ENCODE results near the gene OPCML.

OPCML gene

GRCh38 chr11:133271871-133272776 is 260.2 kb downstream of the OPCML start:
- no peak for DNase-seq

- DNase-seq: no peak
Observed at GRCh38 chr11:133271206-133271605, 261.1 kb downstream of the OPCML start.

- DNase-seq: no peak
Observed at GRCh38 chr11:133269267-133269666, 263.0 kb downstream of the OPCML start.

DNA sequence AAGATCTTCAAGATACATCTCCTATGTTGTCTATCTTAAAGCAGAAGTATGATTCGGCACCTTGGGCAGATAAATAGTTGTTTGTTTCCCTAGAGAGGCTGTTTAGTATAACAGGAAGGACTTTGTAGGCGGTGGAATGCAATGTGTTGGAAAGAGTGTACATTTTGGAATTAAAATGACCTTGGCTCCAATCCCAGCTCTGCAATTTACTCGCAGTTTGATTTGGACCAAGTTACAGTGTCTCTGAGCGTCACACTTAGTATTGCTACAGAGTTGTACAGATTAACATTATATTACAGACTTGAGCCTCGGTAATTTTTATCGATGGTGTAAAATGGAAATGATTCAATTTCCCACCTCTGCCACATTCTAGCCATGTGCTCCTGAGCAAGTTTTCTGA is 265.3 kb downstream of the OPCML start:
- DNase-seq: no peak

GRCh38 chr11:133265530-133266035 is 266.7 kb downstream of the OPCML start:
- DNase-seq: no peak

- DNase-seq: no peak
Observed at GRCh38 chr11:133263332-133263731, 269.0 kb downstream of the OPCML start.

- DNase-seq: no peak
Observed at GRCh38 chr11:133258751-133259150, 273.6 kb downstream of the OPCML start.

DNA sequence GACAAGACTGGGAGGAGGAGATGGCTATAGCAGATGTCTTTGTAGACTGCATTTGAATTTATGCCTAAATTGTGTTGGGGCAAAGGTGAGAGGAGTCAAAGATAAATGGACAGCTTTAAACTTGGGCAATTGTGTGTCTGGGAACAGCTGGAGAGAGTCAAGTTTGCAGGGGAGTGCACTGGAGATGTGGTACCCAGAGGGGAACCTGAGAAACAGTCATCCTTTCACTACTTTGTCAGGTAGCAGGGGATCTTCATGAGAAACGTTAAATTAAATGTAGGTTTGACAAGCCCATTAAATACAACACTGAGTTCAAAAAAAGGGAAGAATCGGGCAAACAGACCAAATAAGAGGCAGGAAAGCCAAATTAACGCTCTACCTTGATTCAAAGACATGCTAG is 277.7 kb downstream of the OPCML start:
- DNase-seq: no peak

- no peak for DNase-seq
Observed at GRCh38 chr11:133253570-133253969, 278.7 kb downstream of the OPCML start.

- DNase-seq: no peak
Observed at GRCh38 chr11:133251841-133252240, 280.5 kb downstream of the OPCML start.

GRCh38 chr11:133249530-133249929 is 282.8 kb downstream of the OPCML start:
- no peak for DNase-seq

GRCh38 chr11:133249065-133249464 is 283.2 kb downstream of the OPCML start:
- no peak for DNase-seq

GRCh38 chr11:133243832-133244231 is 288.5 kb downstream of the OPCML start:
- DNase-seq: no peak

- DNase-seq: no peak
Observed at GRCh38 chr11:133240908-133241655, 291.2 kb downstream of the OPCML start.

DNA sequence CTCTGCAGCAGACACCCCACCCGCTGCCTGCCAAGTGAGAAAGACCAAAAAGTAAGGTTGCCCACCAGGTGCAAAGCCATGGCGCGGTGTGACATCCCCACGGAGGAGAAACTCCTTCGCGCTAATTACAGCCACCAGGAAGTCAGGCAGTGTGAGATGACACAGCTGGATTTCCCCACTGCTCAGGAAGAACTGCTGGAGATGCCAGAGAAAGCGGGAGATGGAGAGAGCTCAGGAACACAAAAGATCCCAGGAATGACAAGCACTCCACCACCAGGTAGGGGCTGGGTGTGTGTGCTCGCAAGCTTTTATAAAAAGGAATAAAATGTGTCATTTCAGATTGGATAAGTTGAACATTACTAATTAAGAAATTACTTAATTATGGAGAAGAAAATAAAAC is 292.7 kb downstream of the OPCML start:
- no peak for DNase-seq

GRCh38 chr11:133238495-133238894 is 293.8 kb downstream of the OPCML start:
- no peak for DNase-seq

DNA sequence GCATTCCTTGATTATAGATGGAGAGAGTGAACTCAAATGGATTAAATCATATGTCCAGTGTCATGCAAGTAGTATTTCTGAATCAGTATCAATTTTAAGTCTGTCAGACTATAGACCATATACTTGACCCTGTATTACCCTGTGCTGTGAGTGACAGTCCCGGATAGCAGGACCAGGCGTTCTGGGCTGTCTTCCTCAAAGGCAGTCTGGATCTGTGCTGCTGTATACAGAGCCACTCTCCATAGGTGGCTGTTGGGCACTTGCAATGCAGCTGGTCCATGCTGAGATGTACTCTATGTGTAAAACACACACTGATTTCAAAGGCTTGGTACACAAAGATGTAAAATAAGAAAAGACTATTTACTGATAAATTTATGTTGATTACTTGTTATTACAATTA is 294.3 kb downstream of the OPCML start:
- DNase-seq: no peak

- DNase-seq: no peak
Observed at GRCh38 chr11:133235381-133235780, 296.9 kb downstream of the OPCML start.

DNA sequence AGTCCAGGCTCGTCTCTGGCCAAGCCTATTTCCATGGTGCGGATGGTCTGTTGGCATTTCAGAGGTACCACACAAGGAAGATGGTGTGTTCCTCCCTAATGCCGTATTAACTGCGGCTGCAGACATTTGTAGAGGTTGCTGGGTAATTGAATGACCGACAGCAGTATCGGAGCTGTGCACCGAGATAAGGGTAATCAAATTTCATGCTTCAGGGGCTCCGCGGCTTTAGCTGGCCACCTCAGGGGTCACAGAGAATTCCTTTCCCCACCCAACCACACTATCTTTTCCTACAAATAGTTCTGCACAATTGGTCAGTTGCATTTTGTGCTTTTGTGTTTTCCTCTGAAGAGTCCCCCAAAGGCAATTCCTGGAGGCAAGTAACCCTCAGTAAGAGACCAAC is 297.4 kb downstream of the OPCML start:
- DNase-seq: no peak

DNA sequence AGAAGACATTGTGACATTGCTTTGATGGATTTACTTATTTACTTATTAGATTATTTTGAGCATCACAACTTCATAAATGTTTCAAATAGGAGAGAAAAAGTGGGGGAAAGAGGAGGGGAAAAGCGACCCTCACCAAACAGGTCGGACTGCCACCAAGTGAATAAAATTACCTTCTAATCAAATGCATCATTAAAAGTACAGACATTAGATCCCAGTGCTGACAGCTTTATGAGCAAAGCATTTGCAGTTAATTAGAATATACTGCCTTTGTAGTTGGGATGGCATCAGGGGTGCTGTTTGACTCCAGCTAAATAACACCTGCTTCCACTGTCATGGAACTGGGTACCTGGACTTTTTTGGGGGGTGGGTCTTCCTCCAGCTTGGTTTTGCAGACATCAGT is 299.6 kb downstream of the OPCML start:
- no peak for DNase-seq

- DNase-seq: no peak
Observed at GRCh38 chr11:133230431-133230830, 301.9 kb downstream of the OPCML start.

DNA sequence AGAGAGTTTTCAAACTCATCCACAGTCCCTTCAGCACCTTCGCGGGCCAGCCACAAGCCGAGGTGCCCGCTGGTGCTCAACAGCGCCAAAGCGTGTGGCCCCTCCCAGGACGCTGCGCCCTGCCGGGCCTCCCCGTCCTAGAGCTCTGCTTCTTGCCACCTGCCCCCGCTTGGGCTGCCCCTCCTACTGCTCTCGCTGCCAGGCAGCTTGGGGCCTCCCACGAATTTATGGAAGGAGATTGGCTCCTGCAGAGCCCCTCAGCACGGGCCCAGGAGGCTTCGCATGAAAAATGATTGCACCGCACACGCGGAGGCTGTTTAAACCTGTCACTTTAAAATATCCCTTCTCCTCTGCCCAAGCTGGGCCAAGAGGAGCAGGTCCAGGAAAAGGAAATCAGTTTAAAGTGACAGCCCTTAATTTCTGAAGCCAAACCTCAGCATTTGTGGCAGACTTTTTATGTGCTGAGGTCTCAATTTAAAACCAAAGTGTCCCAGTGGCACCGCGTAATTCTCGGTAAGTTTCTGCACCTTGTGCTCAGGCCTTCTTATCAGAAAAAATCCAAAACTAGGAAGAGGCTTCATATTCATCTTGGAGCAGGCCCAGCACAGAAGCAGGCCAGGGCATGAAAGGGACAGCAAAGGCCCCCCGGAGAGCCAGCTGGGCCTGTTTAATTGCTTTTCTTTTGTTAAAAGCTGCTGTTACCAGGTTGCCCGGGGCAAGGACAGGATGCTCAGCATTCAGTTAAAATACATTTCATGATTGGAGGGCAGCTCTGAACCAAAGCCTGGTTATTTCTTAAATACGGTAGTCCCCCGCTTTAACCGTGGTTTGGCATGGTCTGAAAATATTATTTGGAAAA is 303.6 kb downstream of the OPCML start:
- DNase-seq: no peak

DNA sequence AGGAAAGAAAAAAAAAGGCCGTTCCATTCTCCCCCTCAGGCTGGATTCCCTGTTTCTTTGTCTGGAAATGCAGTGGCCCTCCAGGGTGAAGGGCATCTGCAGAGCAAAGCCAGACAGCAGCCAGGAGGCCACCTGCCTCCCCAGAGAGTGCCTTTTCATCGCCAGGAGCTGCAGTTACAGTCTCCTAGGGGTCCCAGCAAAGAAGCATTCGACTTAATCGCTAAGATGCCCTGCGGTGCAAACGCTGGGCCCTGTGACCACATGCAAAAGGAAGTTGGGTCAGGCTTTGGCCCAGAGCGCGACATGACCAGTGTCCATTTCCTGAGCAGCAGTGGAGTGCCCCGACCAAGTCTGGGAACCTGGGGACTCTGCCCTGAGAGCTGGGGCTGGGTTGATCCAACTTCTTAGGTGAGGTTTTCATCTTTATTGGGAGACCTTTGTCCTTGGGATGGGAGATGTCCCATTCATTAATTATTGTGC is 304.6 kb downstream of the OPCML start:
- DNase-seq: no peak
